AG10803 (cell line): ENCODE data around the gene TRIM27.
"Not testable (repeated sequence)": the region's sequence is repeated elsewhere in the genome, so short reads cannot be mapped to it uniquely, and the experiment has no call there.

ENCODE experiments used
- DNase-seq: peaks from one replicate; pipeline ENCODE4 v3.0.0; 2010; ENCODE audit warnings: low read depth
- H3K4me3 ChIP-seq: 2 replicates; pipeline ENCODE4 v1.5.1; 2011; ENCODE audit warnings: mild to moderate bottlenecking, low read length, control low read depth
- TF ChIP-seq, protein P1 (sequence below): conservative IDR thresholded peaks from 2 replicates; pipeline ENCODE4 v1.5.1; 2011; ENCODE audit warnings: mild to moderate bottlenecking, low read length, control low read depth, inconsistent platforms

Gene TRIM27, protein sequence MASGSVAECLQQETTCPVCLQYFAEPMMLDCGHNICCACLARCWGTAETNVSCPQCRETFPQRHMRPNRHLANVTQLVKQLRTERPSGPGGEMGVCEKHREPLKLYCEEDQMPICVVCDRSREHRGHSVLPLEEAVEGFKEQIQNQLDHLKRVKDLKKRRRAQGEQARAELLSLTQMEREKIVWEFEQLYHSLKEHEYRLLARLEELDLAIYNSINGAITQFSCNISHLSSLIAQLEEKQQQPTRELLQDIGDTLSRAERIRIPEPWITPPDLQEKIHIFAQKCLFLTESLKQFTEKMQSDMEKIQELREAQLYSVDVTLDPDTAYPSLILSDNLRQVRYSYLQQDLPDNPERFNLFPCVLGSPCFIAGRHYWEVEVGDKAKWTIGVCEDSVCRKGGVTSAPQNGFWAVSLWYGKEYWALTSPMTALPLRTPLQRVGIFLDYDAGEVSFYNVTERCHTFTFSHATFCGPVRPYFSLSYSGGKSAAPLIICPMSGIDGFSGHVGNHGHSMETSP

DNA sequence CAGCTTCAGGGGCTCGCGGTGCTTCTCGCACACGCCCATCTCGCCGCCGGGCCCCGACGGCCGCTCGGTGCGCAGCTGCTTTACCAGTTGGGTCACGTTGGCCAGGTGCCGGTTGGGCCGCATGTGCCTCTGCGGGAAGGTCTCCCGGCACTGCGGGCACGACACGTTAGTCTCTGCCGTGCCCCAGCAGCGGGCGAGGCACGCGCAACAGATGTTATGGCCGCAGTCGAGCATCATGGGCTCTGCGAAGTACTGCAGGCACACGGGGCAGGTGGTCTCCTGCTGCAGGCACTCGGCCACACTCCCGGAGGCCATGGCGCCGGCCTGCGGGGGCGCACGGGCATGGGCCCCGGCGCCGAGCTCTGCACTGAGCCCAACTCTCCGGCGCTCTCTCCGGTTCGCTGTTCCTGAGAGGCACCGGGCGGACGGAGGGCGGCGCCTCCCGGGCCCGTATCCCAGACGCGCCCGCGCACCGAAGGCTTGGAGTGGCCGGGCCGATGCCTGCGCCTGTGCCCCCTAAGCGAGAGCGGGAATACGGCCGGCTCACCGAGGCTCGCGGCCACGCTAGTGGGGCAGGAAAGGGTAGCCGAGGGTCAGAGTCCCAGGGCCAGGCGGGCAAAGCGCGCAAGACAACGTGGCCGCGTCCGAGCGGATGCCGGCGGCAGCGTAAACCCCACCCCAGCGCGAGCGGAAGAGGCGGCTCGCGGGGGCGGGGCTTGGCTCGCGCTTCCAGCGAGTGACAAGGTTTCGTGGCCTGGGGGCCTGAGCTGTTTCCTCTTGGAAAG, at the start of gene TRIM27:
TSS of gene TRIM27 (minus strand) at position 668 of the 785 bp plus-strand sequence. CDS start at position 315, 353 bp downstream.
- DNase-seq, result peak; percentile 81

DNA sequence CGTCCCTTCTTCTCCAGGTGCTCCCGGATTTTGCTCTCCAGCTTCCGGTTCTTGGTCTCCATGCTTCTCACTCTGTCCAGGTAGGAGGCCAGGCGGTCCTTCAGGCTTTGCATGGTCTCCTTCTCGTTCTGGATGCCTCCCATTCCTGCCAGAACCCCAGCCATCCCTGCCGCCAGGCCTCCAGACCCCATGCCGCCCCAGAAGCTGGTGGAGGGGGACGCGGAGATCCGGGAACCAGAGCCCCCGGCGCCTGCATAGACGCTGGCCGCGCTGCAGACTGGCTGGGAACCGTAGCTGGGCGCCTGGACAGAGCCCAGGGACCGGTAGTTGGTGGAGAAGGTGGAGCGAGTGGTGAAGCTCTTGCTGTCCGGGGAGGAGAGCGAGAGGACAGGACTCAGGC, 46.3 kb upstream of the TRIM27 start:
- DNase-seq, H3K4me3 ChIP-seq: not testable (repeated sequence)

More for the DNA sequence above, at the start of gene TRIM27:
- TF ChIP-seq, protein P1, sequence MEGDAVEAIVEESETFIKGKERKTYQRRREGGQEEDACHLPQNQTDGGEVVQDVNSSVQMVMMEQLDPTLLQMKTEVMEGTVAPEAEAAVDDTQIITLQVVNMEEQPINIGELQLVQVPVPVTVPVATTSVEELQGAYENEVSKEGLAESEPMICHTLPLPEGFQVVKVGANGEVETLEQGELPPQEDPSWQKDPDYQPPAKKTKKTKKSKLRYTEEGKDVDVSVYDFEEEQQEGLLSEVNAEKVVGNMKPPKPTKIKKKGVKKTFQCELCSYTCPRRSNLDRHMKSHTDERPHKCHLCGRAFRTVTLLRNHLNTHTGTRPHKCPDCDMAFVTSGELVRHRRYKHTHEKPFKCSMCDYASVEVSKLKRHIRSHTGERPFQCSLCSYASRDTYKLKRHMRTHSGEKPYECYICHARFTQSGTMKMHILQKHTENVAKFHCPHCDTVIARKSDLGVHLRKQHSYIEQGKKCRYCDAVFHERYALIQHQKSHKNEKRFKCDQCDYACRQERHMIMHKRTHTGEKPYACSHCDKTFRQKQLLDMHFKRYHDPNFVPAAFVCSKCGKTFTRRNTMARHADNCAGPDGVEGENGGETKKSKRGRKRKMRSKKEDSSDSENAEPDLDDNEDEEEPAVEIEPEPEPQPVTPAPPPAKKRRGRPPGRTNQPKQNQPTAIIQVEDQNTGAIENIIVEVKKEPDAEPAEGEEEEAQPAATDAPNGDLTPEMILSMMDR, result no peak
- H3K4me3 ChIP-seq, result peak within 1 kb of the TSS; percentile 96

DNA sequence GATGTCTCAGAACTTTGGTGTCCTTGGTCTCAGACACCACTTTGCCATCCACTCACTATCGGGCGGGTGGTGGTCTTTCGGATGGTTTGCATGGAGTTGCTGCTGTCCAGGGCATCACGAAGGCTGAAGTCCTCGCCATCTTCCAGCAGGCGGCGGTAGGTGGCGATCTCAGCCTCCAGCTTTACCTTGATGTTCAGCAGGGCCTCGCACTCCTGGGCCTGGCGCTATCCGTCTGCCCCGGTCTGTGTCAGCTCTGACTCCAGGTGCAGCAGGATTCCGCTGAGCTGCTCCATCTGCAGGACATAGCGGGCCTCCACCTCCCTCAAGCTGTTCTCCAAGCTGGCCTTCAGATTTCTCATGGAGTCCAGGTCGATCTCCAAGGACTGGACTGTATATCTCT, 45.3 kb upstream of the TRIM27 start:
- H3K4me3 ChIP-seq, result no peak overlapping the region
- DNase-seq, result no peak
- TF ChIP-seq, protein P1, result no peak

DNA sequence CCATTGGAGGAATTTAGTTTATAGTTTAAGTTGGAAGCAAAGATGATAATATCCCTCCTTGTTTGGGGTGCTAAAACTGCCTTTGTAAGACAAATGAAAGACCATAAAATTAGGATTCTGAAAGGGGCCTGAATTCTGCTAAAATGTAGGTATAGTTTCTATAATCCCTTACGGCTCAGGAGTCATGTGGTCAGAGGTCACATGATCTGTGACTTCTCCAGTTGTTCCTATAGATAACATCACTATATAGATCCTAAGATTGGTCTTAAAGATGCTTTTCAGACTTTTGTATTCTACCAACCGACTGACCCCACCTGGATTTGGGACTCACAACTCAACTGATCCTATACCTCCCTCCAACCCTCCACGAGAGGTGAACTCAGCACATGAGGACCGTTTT, 44.7 kb upstream of the TRIM27 start:
- no peak for DNase-seq
- TF ChIP-seq, protein P1, result no peak
- no peak overlapping the region for H3K4me3 ChIP-seq

DNA sequence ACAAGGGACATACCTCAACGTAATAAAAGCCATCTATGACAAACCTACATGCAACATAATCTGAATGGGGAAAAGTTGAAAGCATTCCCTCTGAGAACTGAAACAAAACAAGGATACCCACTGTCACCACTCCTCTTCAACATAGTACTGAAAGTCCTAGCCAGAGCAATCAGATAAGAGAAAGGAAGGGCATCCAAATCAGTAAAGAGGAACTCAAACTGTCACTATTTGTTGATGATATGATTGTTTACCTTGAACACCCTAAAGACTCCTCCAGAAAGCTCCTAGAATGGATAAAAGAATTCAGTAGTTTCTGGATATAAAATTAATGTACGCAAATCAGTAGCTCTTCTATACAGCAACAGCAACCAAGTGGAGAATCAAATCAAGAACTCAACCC, 41.9 kb upstream of the TRIM27 start:
- TF ChIP-seq, protein P1, result no peak
- no peak overlapping the region for H3K4me3 ChIP-seq
- no peak for DNase-seq

DNA sequence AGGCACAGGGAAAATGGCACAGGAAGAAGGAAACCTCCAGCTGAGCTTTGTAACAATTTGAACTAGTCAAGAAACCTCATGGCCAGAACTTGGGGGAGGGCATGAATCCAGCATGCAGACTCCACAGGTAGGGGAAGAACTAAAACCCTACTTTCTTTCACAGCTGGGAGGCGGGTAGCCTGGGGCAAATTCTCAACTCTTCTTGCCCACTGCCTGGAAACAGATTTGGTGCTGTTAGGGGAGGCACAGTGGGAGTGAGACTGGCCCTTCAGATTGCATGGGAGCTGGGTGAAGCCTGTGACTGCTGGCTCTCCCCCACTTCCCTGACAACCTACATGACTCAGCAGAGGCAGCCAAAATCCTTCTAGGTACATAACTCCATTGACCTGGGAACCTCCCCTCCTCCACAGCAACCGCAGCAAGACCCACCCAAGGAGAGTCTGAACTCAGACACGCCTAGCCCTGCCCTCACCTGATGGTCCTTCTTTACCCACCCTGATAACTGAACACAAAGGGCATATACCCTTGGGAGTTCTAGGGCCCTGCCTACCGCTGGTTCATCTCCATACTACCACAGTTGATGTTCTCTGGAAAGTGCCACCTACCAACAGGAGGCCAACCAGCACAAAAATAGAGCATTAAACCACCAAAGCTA, 37.2 kb upstream of the TRIM27 start:
- TF ChIP-seq, protein P1, result no peak
- no peak overlapping the region for H3K4me3 ChIP-seq
- no peak for DNase-seq

DNA sequence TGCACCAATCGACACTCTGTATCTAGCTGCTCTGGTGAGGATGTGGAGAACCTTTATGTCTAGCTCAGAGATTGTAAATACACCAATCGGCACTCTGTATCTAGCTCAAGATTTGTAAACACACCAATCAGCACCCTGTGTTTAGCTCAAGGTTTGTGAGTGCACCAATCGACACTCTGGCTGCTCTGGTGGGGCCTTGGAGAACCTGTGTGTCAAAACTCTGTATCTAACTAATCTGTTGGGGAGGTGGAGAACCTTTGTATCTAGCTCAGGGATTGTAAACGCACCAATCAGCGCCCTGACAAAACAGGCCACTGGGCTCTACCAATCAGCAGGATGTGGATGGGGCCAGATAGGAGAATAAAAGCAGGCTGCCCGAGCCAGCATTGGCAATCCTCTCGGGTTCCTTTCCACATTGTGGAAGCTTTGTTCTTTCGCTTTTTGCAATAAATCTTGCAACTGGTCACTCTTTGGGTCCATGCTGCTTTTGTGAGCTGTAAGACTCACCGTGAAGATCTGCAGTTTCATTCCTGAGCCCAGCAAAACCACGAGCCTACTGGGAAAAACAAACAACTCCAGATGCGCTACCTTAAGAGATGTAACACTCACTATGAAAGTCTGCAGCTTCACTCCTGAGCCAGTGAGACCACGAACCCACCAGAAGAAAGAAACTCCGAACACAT, 34.9 kb upstream of the TRIM27 start:
- not testable (repeated sequence) for H3K4me3 ChIP-seq, DNase-seq

DNA sequence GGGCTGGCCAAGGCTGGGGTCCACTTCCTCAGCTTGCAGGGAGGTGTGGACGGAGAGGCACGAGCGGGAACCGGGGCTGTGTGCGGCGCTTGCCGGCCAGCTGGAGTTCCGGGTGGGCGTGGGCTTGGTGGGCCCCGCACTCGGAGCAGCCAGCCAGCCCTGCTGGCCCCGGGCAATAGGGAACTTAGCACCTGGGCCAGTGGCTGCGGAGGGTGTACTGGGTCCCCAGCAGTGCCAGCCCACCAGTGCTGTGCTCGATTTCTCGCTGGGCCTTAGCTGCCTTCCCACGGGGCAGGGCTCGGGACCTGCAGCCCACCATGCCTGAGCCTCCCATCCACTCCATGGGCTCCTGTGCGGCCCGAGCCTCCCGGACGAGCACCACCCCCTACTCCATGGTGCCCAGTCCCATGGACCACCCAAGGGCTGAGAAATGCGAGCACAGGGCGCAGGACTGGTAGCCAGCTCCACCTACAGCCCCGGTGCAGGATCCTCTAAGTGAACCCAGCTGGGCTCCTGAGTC, 34.1 kb upstream of the TRIM27 start:
- not testable (repeated sequence) for H3K4me3 ChIP-seq, DNase-seq
